DOHH2 (cell line): ENCODE measurements around the gene WNT10A.

Experiments
- CTCF ChIP-seq: fragments of 200-600 bp; sonication (generic); IDR thresholded peaks from one replicate; pipeline ENCODE4 v1.5.1; 2014; ENCODE audit warnings: antibody characterized with exemption, mild to moderate bottlenecking, low read depth, low read length; ENCODE audit not compliant: poor library complexity, severe bottlenecking
- EZH2phosphoT487 ChIP-seq: fragments of 200-600 bp; sonication (generic); IDR thresholded peaks from 2 replicates; pipeline ENCODE4 v1.6.1; 2017; ENCODE audit warnings: borderline replicate concordance, mild to moderate bottlenecking, antibody characterized with exemption, low read length, moderate library complexity, mixed read lengths

- no peak for TF ChIP-seq CTCF
- TF ChIP-seq EZH2phosphoT487: no peak
Measured at GRCh38 chr2:218880859-218881594, 375 bp downstream of the WNT10A start.
